C4-2B (cell line): ENCODE results near the gene GALNT14.

Experiments used
- H3K27ac ChIP-seq: fragments of 450-650 bp; 2 replicates; pipeline ENCODE4 v1.5.1; 2017
- CTCF ChIP-seq: fragments of 450-650 bp; conservative IDR thresholded peaks from 2 replicates; pipeline ENCODE4 v1.5.1; 2017; ENCODE audit warnings: mild to moderate bottlenecking
- ZFX ChIP-seq: fragments of 450-650 bp; IDR thresholded peaks from 2 replicates; pipeline ENCODE4 v1.6.1; 2017

The GALNT14 gene

GRCh38 chr2:30997979-30998378 lies 140.3 kb downstream of the GALNT14 start:
- H3K27ac ChIP-seq = no peak overlapping the region
- TF ChIP-seq CTCF = no peak
- TF ChIP-seq ZFX = no peak

- H3K27ac ChIP-seq = no peak overlapping the region
- TF ChIP-seq CTCF (no peak), ZFX (no peak)
These were observed 143.8 kb downstream of the GALNT14 start for GRCh38 chr2:30994227-30995056.

GRCh38 chr2:30992781-30993180 lies 145.5 kb downstream of the GALNT14 start:
- TF ChIP-seq ZFX (no peak), CTCF (no peak)
- no peak overlapping the region for H3K27ac ChIP-seq

- TF ChIP-seq ZFX = no peak
- no peak for TF ChIP-seq CTCF
- no peak overlapping the region for H3K27ac ChIP-seq
These were observed 147.6 kb downstream of the GALNT14 start for GRCh38 chr2:30990671-30991070.

GRCh38 chr2:30990176-30990575 lies 148.1 kb downstream of the GALNT14 start:
- TF ChIP-seq ZFX = no peak
- TF ChIP-seq CTCF = no peak
- H3K27ac ChIP-seq = no peak overlapping the region

GRCh38 chr2:30989746-30990145 lies 148.5 kb downstream of the GALNT14 start:
- H3K27ac ChIP-seq = no peak overlapping the region
- TF ChIP-seq CTCF (no peak), ZFX (no peak)

- H3K27ac ChIP-seq = no peak overlapping the region
- TF ChIP-seq CTCF (no peak), ZFX (no peak)
These were observed 150.7 kb downstream of the GALNT14 start for GRCh38 chr2:30987566-30987965.
